MM.1S (cell line): ENCODE data around the gene PRKCH.

ENCODE experiments used
- CTCF ChIP-seq: fragments of 300-600 bp; sonication (generic); IDR thresholded peaks from 2 replicates; pipeline ENCODE4 v1.5.1; 2016; ENCODE audit warnings: antibody characterized with exemption, low read length, mixed read lengths
- EZH2 ChIP-seq: fragments of 300-600 bp; sonication (generic); optimal IDR thresholded peaks from 2 replicates; pipeline ENCODE3; 2017; ENCODE audit warnings: low read depth, mild to moderate bottlenecking, antibody characterized with exemption, low read length, mixed read lengths

- no peak for TF ChIP-seq CTCF
- TF ChIP-seq EZH2: no peak
Measured at GRCh38 chr14:61280092-61280525, 41.3 kb upstream of the PRKCH start.
